Mesenchymal stem cell (in vitro differentiated cells and primary cell): ENCODE results near the gene SLC2A3.
"Not testable (repeated sequence)": the region's sequence is repeated elsewhere in the genome, so short reads cannot be mapped to it uniquely, and the experiment has no call there.

Source experiments
- DNase-seq: peaks from one replicate; pipeline ENCODE4 v3.0.0-alpha.2; 2013
- H2AFZ ChIP-seq: one replicate; pipeline ENCODE4 v1.6.1; 2013; ENCODE audit warnings: low read depth, mild to moderate bottlenecking, control low read depth, inconsistent platforms, low read length, moderate library complexity
- H2AK5ac ChIP-seq: 2 replicates; pipeline ENCODE4 v1.6.1; 2013; ENCODE audit warnings: low read length, moderate library complexity, mild to moderate bottlenecking, inconsistent platforms; ENCODE audit not compliant: severe bottlenecking
- H2BK120ac ChIP-seq: one replicate; pipeline ENCODE4 v1.6.1; 2013; ENCODE audit warnings: low read depth, mild to moderate bottlenecking, inconsistent platforms, low read length, moderate library complexity
- H2BK12ac ChIP-seq, 2 experiments: one replicate each; pipeline ENCODE4 v1.6.1; 2013; ENCODE audit warnings: inconsistent platforms in 2 of 2, low read length in 2 of 2, mild to moderate bottlenecking in 2 of 2, moderate library complexity in 2 of 2, control low read depth in 1 of 2
- H2BK15ac ChIP-seq: one replicate; pipeline ENCODE4 v1.6.1; 2013; ENCODE audit warnings: mild to moderate bottlenecking, low read depth, inconsistent platforms; ENCODE audit not compliant: poor library complexity, severe bottlenecking
- H2BK5ac ChIP-seq: 2 replicates; pipeline ENCODE4 v1.6.1; 2013; ENCODE audit warnings: low read depth, mild to moderate bottlenecking, low read length, control low read depth, inconsistent platforms; ENCODE audit not compliant: poor library complexity, severe bottlenecking
- H3K14ac ChIP-seq, 2 experiments: one replicate each; pipeline ENCODE4 v1.6.1; 2013; ENCODE audit warnings: inconsistent platforms in 2 of 2, low read length in 2 of 2, control low read depth in 1 of 2, mild to moderate bottlenecking in 1 of 2, moderate library complexity in 1 of 2
- H3K18ac ChIP-seq, 2 experiments: one replicate each; pipeline ENCODE4 v1.6.1; 2013; ENCODE audit warnings: inconsistent platforms in 2 of 2, low read length in 2 of 2, control low read depth in 1 of 2, low read depth in 1 of 2, mild to moderate bottlenecking in 1 of 2
- H3K23ac ChIP-seq, 2 experiments: one replicate each; pipeline ENCODE4 v1.6.1; 2013; ENCODE audit warnings: inconsistent platforms in 2 of 2, low read length in 2 of 2, mild to moderate bottlenecking in 2 of 2, moderate library complexity in 2 of 2, control low read depth in 1 of 2
- H3K27ac ChIP-seq: 2 replicates; pipeline ENCODE4 v1.5.1; 2013; ENCODE audit warnings: mild to moderate bottlenecking, moderate library complexity, low read length, control low read depth, inconsistent platforms; ENCODE audit not compliant: poor library complexity, severe bottlenecking
- H3K27me3 ChIP-seq, 2 experiments: 2 replicates each; pipeline versions ENCODE4 v1.6.1 to v1.7.0; 2013; ENCODE audit warnings: low read length in 2 of 2, mild to moderate bottlenecking in 2 of 2, moderate library complexity in 2 of 2, control low read depth in 1 of 2, inconsistent platforms in 1 of 2; ENCODE audit not compliant: control insufficient read depth in 1 of 2, insufficient read depth in 1 of 2
- H3K36me3 ChIP-seq, 2 experiments: 2 replicates each; pipeline versions ENCODE4 v1.6.1 to v1.7.0; 2013; ENCODE audit warnings: low read length in 2 of 2, control low read depth in 1 of 2, inconsistent platforms in 1 of 2, low read depth in 1 of 2, mild to moderate bottlenecking in 1 of 2; ENCODE audit not compliant: insufficient read depth in 2 of 2, control insufficient read depth in 1 of 2
- H3K4ac ChIP-seq, 2 experiments: one replicate each; pipeline ENCODE4 v1.6.1; 2013; ENCODE audit warnings: inconsistent platforms in 2 of 2, low read length in 2 of 2, mild to moderate bottlenecking in 2 of 2, moderate library complexity in 2 of 2, control low read depth in 1 of 2, low read depth in 1 of 2
- H3K4me1 ChIP-seq: 2 replicates; pipeline ENCODE4 v1.6.1; 2013; ENCODE audit warnings: low read depth, low read length, control low read depth; ENCODE audit not compliant: control insufficient read depth, insufficient read depth
- H3K4me2 ChIP-seq: 2 replicates; pipeline ENCODE4 v1.6.1; 2013; ENCODE audit warnings: low read length, mild to moderate bottlenecking, inconsistent platforms; ENCODE audit not compliant: poor library complexity, severe bottlenecking
- H3K4me3 ChIP-seq, 2 experiments: 2 replicates each; pipeline versions ENCODE4 v1.5.1 to v1.7.0; 2013; ENCODE audit warnings: low read length in 2 of 2, mild to moderate bottlenecking in 2 of 2, control low read depth in 1 of 2, low read depth in 1 of 2; ENCODE audit not compliant: insufficient read depth in 1 of 2
- H3K79me1 ChIP-seq: replicated peaks from 2 replicates; pipeline ENCODE4 v1.6.1; 2013; ENCODE audit warnings: mild to moderate bottlenecking, control low read depth, low read length, inconsistent platforms; ENCODE audit not compliant: poor library complexity, severe bottlenecking
- H3K9ac ChIP-seq: 2 replicates; pipeline ENCODE4 v1.7.0; 2013; ENCODE audit warnings: mild to moderate bottlenecking, low read length, moderate library complexity
- H3K9me3 ChIP-seq: 2 replicates; pipeline ENCODE4 v1.7.0; 2013; ENCODE audit warnings: mild to moderate bottlenecking, low read length; ENCODE audit not compliant: control insufficient read depth
- H4K8ac ChIP-seq: one replicate; pipeline ENCODE4 v1.6.1; 2013; ENCODE audit warnings: inconsistent platforms, mild to moderate bottlenecking, low read length, moderate library complexity
- H4K91ac ChIP-seq: one replicate; pipeline ENCODE4 v1.6.1; 2013; ENCODE audit warnings: mild to moderate bottlenecking, low read length, inconsistent platforms
- WGBS: methylation state at CpG from one replicate; pipeline ENCODE4 v1.1.7; 2013; ENCODE audit warnings: mixed read lengths; 5-methylcytosine and 5-hydroxymethylcytosine counted together

Gene SLC2A3

DNA sequence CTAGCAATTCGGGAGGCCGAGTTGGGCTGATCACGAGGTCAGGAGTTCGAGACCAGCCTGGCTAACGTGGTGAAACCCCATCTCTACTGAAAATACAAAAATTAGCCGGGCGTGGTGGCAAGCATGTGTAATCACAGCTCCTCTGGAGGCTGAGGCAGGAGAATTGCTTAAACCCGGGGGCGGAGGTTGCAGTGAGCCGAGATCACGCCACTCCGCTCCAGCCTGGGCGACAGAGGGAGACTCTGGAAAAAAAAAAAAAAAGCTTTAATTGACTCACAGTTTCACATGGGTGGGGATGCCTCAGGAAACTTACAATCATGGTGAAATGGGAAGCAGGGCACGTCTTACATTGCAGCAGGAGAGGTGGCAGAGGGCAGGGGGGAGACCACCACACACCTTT is 30.6 kb upstream of the SLC2A3 start:
- H3K4me3 ChIP-seq, result no peak overlapping the region
- no peak overlapping the region for H2BK15ac ChIP-seq
- no peak overlapping the region for H2BK120ac ChIP-seq
- H3K14ac ChIP-seq, result no peak overlapping the region
- H3K4me2 ChIP-seq, result no peak overlapping the region
- H3K9ac ChIP-seq, result no peak overlapping the region
- H2BK5ac ChIP-seq, result no peak overlapping the region
- H3K18ac ChIP-seq, result no peak overlapping the region
- no peak overlapping the region for H2BK12ac ChIP-seq
- no peak overlapping the region for H4K8ac ChIP-seq
- H3K9me3 ChIP-seq, result no peaks in the 10 kb centered on the region
- no peaks in the 10 kb centered on the region for H3K79me1 ChIP-seq
- no peaks in the 10 kb centered on the region for H3K27me3 ChIP-seq
- no peak overlapping the region for H3K4ac ChIP-seq
- no peak for DNase-seq
- H4K91ac ChIP-seq, result no peak overlapping the region
- H3K23ac ChIP-seq, result no peak overlapping the region
- H2AFZ ChIP-seq, result no peak overlapping the region
- no peak overlapping the region for H2AK5ac ChIP-seq
- no peaks in the 10 kb centered on the region for H3K36me3 ChIP-seq
- peaks cover 1% of the 10 kb centered on the region for H3K4me1 ChIP-seq
- 95% methylated on average over 14 of the region's 14 CpGs for WGBS
- no peak overlapping the region for H3K27ac ChIP-seq

DNA sequence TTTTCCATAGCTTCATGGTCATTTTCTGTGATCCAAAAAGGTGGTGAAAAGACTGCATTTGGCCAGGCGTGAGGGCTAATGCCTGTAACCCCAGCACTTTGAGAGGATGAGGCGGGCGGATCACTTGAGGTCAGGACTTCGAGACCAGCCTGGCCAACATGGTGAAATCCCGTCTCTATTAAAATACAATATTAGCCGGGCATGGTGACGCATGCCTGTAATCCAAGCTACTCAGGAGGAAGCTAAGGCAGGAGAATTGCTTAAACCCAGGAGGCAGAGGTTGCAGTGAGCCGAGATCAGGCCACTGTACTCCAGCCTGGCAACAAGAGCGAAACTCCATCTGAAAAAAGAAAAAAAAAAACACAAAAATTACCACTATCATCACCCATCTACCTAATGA is 28.7 kb upstream of the SLC2A3 start:
- H2BK12ac ChIP-seq, H3K4me1 ChIP-seq, H3K14ac ChIP-seq, H2BK120ac ChIP-seq, H3K9ac ChIP-seq, H3K27me3 ChIP-seq, H3K4me3 ChIP-seq, H3K36me3 ChIP-seq, DNase-seq, H3K9me3 ChIP-seq, H3K4me2 ChIP-seq, H4K91ac ChIP-seq, H3K23ac ChIP-seq, H3K27ac ChIP-seq, H2AFZ ChIP-seq, H2AK5ac ChIP-seq, H3K4ac ChIP-seq, H2BK15ac ChIP-seq, H2BK5ac ChIP-seq, H4K8ac ChIP-seq, H3K79me1 ChIP-seq: not testable (repeated sequence)
- WGBS, result 90% methylated on average over 7 of the region's 9 CpGs
- H3K18ac ChIP-seq, result peak overlapping the region in 1 of 2 experiments; percentile 43

DNA sequence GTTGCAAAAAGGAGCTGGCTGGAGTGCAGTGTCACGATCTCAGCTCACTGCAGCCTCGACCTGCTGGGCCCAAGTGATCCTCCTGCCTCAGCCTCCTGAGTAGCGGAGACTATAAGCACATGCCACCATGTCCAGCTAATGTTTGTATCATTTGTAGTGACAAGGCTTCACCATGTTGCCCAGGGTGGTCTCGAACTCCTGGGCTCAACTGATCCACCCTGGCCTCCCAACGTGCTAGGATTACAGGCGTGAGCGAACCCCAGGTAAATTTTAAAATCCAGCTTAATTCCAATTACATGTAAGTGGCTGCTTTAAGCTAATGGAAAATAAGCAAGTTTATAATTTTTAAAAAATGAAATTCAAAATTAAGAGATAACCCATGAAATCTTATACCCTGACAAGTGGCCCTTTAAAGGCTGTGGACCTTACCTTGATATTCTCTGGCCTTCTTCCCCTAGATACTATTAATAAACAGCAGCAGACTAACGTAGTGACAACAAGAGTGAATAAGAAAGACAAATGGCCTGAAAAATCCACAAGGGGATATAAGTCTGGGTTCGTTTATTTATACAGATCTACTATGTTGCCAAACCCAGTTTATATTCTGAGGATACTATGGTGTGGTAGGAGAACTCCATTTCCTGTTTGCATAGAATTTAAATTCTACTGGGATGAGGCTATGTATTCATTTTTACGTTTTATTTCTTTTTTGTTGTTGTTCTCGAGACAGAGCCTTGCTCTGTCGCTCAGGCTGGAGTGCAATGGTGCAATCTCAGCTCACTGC is 25.6 kb upstream of the SLC2A3 start:
- no peak overlapping the region for H2BK5ac ChIP-seq
- no peaks in the 10 kb centered on the region for H3K27me3 ChIP-seq
- no peaks in the 10 kb centered on the region for H3K9me3 ChIP-seq
- H3K9ac ChIP-seq, result peak overlapping the region; percentile 88
- no peak overlapping the region for H2AK5ac ChIP-seq
- H3K27ac ChIP-seq, result no peak overlapping the region
- H2BK15ac ChIP-seq, result peak overlapping the region; percentile 77
- peak overlapping the region; percentile 63 for H4K91ac ChIP-seq
- H3K79me1 ChIP-seq, result no peaks in the 10 kb centered on the region
- no peak overlapping the region for H3K4me2 ChIP-seq
- H3K36me3 ChIP-seq, result no peaks in the 10 kb centered on the region
- H3K23ac ChIP-seq, result no peak overlapping the region
- H3K4me1 ChIP-seq, result peaks cover 6% of the 10 kb centered on the region
- no peak overlapping the region for H2BK120ac ChIP-seq
- peak overlapping the region; percentile 33 for H4K8ac ChIP-seq
- H3K14ac ChIP-seq, result no peak overlapping the region
- DNase-seq, result peak; percentile 52
- H3K4ac ChIP-seq, result no peak overlapping the region
- H2AFZ ChIP-seq, result no peak overlapping the region
- H3K18ac ChIP-seq, result peak overlapping the region; percentile 15 to 48
- H2BK12ac ChIP-seq, result peak overlapping the region; percentile 66 to 67
- 86% methylated on average over 4 of the region's 12 CpGs for WGBS
- peak overlapping the region in 1 of 2 experiments; percentile 82 for H3K4me3 ChIP-seq

DNA sequence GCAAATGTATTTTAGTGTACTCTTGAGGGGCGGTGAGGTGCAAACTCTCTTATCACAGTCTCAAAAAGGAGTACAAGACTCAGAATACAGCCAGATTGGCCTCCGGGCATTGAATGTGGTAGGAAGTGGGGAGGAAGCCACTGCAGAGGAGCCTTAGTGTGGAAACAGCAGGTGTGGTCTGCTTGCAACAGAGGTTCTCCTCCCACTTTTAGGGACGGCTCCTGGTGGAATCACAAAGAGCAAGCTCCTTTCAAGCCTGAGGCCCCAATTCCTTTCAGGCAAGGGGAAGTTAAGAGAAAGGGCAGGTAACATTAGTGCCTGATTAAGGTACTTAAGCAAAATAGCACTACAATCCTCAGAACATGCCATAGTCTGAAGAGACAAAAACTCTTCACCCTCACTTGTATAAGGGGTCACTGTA is 23.7 kb upstream of the SLC2A3 start:
- Histone ChIP-seq H3K27me3 (no peaks in the 10 kb centered on the region), H3K4ac (peak overlapping the region in 1 of 2 experiments; percentile 67), H3K36me3 (no peaks in the 10 kb centered on the region), H2AFZ (no peak overlapping the region), H3K79me1 (no peaks in the 10 kb centered on the region), H3K4me2 (no peak overlapping the region), H2BK5ac (no peak overlapping the region), H2AK5ac (peak overlapping the region; percentile 66), H4K8ac (peak overlapping the region; percentile 61), H3K18ac (peak overlapping the region; percentile 37 to 86), H3K14ac (no peak overlapping the region), H2BK120ac (peak overlapping the region; percentile 87), H3K23ac (no peak overlapping the region), H2BK12ac (peak overlapping the region; percentile 91 to 97), H2BK15ac (peak overlapping the region; percentile 48), H3K4me3 (peak overlapping the region in 1 of 2 experiments; percentile 82), H3K27ac (no peak overlapping the region), H3K9me3 (no peaks in the 10 kb centered on the region), H4K91ac (peak overlapping the region; percentile 80), H3K4me1 (peaks cover 6% of the 10 kb centered on the region), H3K9ac (peak overlapping the region; percentile 88)
- peak; percentile 35 for DNase-seq
- WGBS, result 38% methylated on average over 3 of the region's 3 CpGs
